HG02798 (cell line): Measurements from ENCODE around the gene DARS2.

ENCODE experiments used
- ATAC-seq: cut with Tn5 transposase; IDR thresholded peaks from one replicate; pipeline ENCODE4 v1.9.1; 2021; ENCODE audit warnings: mild to moderate bottlenecking; ENCODE audit not compliant: unreplicated experiment, poor library complexity

The DARS2 gene

GRCh38 chr1:173886746-173887611 is 62.5 kb downstream of the DARS2 start:
- no peak for ATAC-seq

DNA sequence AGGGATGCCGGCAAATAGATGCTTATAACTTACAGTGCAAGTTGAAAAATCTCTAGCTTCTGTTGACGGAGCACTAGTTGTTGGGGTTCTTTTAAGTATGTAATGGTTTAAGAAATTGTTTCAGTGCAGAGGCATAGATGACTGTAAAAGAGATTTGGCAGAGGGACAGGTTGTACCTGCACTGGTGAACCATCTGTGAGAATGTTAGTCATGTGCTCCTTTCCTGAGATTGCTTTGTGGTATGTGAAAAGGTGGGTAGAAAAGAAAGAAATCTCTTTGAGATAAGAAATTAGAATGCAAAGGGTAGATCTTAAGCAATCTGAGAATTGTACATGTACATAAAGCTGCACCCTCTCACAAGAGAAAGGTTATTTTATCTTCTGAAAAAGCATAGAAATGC is 63.2 kb downstream of the DARS2 start:
- no peak for ATAC-seq

DNA sequence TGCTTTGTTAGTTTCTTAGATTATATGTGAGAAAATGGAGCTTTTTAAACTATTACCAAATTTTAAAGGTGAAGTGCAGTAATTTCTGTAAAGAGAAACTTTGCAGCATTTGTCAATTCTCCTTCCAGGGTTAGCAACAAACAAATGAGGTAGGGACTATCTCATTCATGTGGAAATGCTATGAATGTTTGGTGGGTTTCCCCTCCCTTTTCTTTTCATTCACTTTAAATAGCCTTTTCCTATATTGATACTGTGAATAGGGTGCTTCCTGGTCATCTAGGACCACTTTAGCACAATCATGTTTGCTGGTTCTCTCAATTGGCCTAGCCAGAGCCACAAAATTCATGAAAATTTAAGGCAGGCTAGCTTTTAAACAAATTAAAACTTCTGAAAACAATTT is 64.3 kb downstream of the DARS2 start:
- ATAC-seq: no peak

DNA sequence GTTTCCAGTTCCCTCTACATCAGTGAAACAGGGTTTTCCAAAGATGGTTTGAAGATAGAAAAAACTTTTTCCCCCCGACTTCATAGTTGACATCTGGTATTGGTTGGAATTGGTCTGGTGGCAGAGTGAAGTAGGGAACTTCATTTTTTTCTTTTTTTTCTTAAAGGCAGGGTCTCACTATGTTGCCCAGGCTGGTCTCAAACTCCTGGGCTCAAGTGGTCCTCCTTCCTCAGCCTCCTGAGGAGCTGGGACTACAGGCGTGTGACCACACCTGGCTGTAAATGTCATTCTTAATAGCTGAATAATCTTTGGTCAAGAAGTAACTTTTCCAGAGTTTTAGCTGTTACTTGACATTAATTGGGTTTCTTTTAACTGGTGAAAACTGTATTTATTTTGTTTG is 65.4 kb downstream of the DARS2 start:
- no peak for ATAC-seq

DNA sequence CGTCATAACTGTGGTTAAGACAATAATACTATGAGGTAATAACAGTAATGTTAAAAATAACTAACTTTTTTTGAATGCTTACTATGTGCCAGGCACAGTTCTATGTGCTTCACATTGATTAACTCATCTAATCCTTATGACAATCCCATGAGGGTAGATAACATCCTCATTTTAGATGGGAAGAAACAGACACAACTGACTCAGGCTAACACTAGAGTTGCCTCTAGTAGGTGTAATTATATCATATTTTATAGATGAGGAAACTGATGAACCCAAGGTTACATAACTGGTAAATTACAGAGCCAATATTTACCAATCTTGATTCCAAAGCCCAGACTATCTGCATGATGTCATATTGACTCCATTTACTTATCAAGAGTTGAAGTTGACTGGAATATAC is 69.1 kb downstream of the DARS2 start:
- no peak for ATAC-seq

GRCh38 chr1:173894189-173894588 is 69.7 kb downstream of the DARS2 start:
- ATAC-seq: no peak

DNA sequence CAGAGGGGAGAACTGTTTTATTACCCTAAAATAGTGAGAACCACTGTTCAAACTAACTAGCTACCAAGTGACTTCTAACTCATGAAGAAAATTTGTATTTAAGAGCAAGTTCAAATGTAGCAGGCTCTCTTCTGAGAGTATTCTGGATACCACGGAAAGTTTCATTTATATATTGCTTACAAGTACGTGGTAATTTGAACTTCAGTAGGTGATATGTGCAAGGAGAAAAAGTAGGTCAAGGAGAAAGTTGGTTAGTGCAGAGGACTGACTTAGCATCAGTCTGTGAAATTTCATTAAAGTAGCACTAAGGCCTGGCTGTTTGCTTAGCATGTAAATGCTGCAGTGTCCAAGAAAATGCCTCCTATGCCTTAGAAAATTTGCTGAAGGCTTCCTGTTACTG is 76.0 kb downstream of the DARS2 start:
- no peak for ATAC-seq

DNA sequence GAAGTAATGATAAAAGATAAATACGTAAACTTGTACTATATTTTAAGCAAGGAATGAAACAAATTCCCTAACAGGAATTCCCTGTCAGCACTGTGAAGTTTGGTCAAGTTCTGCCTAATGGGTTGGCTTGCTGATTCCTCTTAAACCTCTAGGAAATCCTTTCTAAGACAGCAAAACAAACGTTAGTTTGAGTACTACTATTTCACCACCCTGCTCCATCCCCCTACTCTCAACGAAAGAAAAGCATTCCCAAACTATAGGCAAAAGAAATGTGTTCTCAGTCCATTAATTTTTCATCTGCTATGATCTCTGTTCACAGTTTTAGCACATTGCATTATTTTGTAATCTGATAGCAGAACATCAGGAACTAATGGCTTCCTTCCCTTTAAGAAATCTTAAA is 76.5 kb downstream of the DARS2 start:
- no peak for ATAC-seq

DNA sequence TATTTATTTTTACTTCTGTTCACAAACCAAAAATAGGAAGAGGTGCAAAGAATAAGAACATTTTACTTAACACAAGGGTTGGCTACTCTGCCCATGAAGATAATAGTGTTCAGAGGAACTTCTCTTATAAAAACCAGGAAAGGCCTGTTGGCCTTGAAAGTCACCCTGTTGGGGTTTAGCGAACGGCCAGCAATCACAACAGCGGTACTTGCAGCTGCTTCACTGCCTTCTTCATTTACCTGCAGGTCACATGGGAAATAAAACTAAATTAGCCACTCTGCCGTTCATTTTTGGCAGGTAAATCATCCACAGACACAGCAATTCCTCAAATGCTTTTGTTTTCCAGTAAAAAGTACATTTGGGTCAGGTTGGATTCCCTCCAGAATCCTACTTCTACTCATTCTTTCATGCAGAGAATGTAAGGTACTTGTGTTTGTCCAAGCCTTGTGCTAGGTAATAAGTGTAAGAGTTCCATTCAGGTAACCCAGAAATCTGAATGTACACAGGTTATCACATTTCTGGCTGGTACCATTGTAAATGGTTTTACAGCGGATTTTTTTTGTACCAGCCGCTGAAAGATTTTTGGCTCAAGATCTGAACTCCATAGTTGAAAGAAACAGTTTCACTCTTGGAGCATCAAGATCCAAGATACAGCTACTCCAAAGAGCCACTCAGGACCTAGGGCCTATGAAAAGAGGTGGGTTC is 79.5 kb downstream of the DARS2 start:
- no peak for ATAC-seq
